ENCODE data around the gene COX4I2. TPM values are rescaled to one million over a fixed set of nuclear protein-coding genes. Genes with fewer than 3 reads are reported as not detected.

Gene COX4I2
- total and polyA plus RNA-seq, 2 of the 4 experiments (the other 2 are of a cell fraction), result not detected

- peak overlapping the region; percentile 72 for H3K23ac ChIP-seq (ENCODE audit: low read depth, low read length)
- H3K18ac ChIP-seq (ENCODE audit: low read depth, low read length), result peak overlapping the region; percentile 3; the same call in 1 of the 2 replicates
- H3K9me3 ChIP-seq (ENCODE audit: control insufficient read depth, insufficient read depth, low read length), result no peaks in the 10 kb centered on the region
- H2AFZ ChIP-seq (replicated peaks; ENCODE audit: low read length, poor library complexity), result no peak overlapping the region
- H2BK15ac ChIP-seq (ENCODE audit: low read depth, low read length), result peak overlapping the region; percentile 39; the same call in 1 of the 3 replicates
- H3K27ac ChIP-seq (ENCODE audit: insufficient read depth, low read length), result no peak overlapping the region
- peak overlapping the region; percentile 58 for H3K4ac ChIP-seq (ENCODE audit: low read depth, low read length)
- no peak overlapping the region for H3K9ac ChIP-seq (ENCODE audit: low read depth, low read length)
- peak overlapping the region; percentile 35 for H2AK9ac ChIP-seq (replicated peaks; ENCODE audit: low read depth, low read length, poor library complexity)
- H3K27me3 ChIP-seq (ENCODE audit: control insufficient read depth, insufficient read depth, low read length), result no peaks in the 10 kb centered on the region
- peaks cover 15% of the 10 kb centered on the region for H3K36me3 ChIP-seq (ENCODE audit: control insufficient read depth, insufficient read depth, low read length)
- dilution Hi-C loops (cut with HindIII; ENCODE audit: low sequenced_read_pairs, unreplicated experiment), result no loop called here
- H4K8ac ChIP-seq (ENCODE audit: low read depth in 2 of 2, low read length in 2 of 2), result peak overlapping the region in 1 of 2 experiments; percentile 31; a peak in 2 of 4 replicates
- H4K91ac ChIP-seq (ENCODE audit: insufficient read depth, low read depth, low read length), result peak overlapping the region; percentile 43; the same call in 1 of the 2 replicates
- H2BK5ac ChIP-seq (ENCODE audit: low read depth, low read length, poor library complexity, severe bottlenecking), result peak overlapping the region; percentile 2
- ChIA-PET CTCF (no interaction called here), POLR2A (ENCODE audit: unreplicated experiment) (interaction anchor here (0.5 to 0.6 kb wide), 2 partner anchors 23 to 43 kb away, joined by 3 read pairs; no protein-coding TSS in a partner anchor)
- peaks cover 54% of the 10 kb centered on the region for H4K20me1 ChIP-seq (ENCODE audit: insufficient read depth, low read length)
- TF ChIP-seq FOS (IDR thresholded peaks at IDR 0.05; ENCODE audit: low read depth, low read length) (no peak), MXI1 (IDR thresholded peaks at IDR 0.05; ENCODE audit: borderline replicate concordance, low read depth, low read length) (no peak), CEBPB (IDR thresholded peaks at IDR 0.05; ENCODE audit: low read depth, low read length) (peak; percentile 21; the same call in 1 of the 2 replicates), RFX5 (IDR thresholded peaks at IDR 0.05; ENCODE audit: low read depth, low read length) (no peak)
- peaks cover 45 to 89% of the 10 kb centered on the region in 2 experiments for H3K79me1 ChIP-seq (ENCODE audit: low read depth in 1 of 2, low read length in 2 of 2)
- peak overlapping the region; percentile 81 for H2AK5ac ChIP-seq (ENCODE audit: low read depth, low read length)
- H3K56ac ChIP-seq (ENCODE audit: extremely low read depth, insufficient read depth, low read length), result no peak overlapping the region
- H4K5ac ChIP-seq (ENCODE audit: low read depth, low read length), result no peak overlapping the region
- ATAC-seq (ENCODE audit: low read depth), result 0 out of 2 replicates have a peak, but pooled peaks have one; percentile 15
- no peak overlapping the region for H3K4me3 ChIP-seq (ENCODE audit: insufficient read depth, low read depth, low read length)
- H2BK120ac ChIP-seq (ENCODE audit: low read depth, low read length), result peak overlapping the region; percentile 30; the same call in 1 of the 2 replicates
- WGBS, 2 experiments (ENCODE audit: extremely low coverage in 2 of 2, insufficient read length in 1 of 2), result 61% methylated on average over 5 of the region's 11 CpGs; no CpG with 5 or more reads in 1 of the 2 experiments
- H3K14ac ChIP-seq (replicated peaks; ENCODE audit: low read depth, low read length), result peak overlapping the region; percentile 48
- DNase-seq, result peak; percentile 25
- in situ Hi-C loops (cut with MboI; ENCODE audit: low sequenced_read_pairs), result no loop called here
- BruUV-seq (replicated peaks), result no TSS peak
- no peak overlapping the region; the same call in 1 of the 2 replicates for H3K4me2 ChIP-seq (ENCODE audit: low read depth, low read length)
- peaks cover 39% of the 10 kb centered on the region for H3K4me1 ChIP-seq (ENCODE audit: control insufficient read depth, insufficient read depth, low read length)
- intact Hi-C loops (cut with micrococcal nuclease), result no loop called here
- H2BK20ac ChIP-seq (ENCODE audit: low read depth, low read length), result peak overlapping the region; percentile 45
- H3K9me1 ChIP-seq (ENCODE audit: insufficient read depth, low read length), result peaks cover 63% of the 10 kb centered on the region
Measured at GRCh38 chr20:31675828-31676608, 38.3 kb downstream of the COX4I2 start.
